HCT116 (cell line): ENCODE results near the gene LHX4. TPM values are rescaled to one million over a fixed set of nuclear protein-coding genes. Genes with fewer than 3 reads are reported as not detected.

Experiments used
- ATAC-seq: fragments of 200-7000 bp; cut with Tn5 transposase; 2 replicates; pipeline ENCODE4 v1.9.1; 2020; ENCODE audit warnings: mild to moderate bottlenecking, moderate library complexity
- BruUV-seq: library from RNA; stranded (reverse); fragments of 400-500 nt; replicated peaks from 2 replicates; lab custom pipeline; 2021; lab: Mats Ljungman, UMichigan
- CTCF ChIA-PET: fragments of 300-600 bp; sonication (Branson Sonifier 250); formaldehyde crosslinking; loops from one replicate; lab custom pipeline; 2021; ENCODE audit warnings: antibody characterized with exemption; lab: Charles Lee
- POLR2A ChIA-PET: fragments of 300-600, 350-600 bp; sonication (Branson Sonifier 250); formaldehyde crosslinking; loops from one replicate; lab custom pipeline; 2021; ENCODE audit warnings: antibody characterized with exemption; lab: Charles Lee
- RAD21 ChIA-PET, 2 experiments: fragments of 300-600 bp; sonication (Branson Sonifier 250); formaldehyde crosslinking; loops; one replicate each; lab custom pipeline; 2023; ENCODE audit warnings: low total read pairs in 2 of 2; ENCODE audit not compliant: uncharacterized antibody in 2 of 2, unreplicated experiment in 2 of 2, low non-redundant PET in 1 of 2; lab: Charles Lee
- DNase-seq: peaks from one replicate; pipeline ENCODE4 v3.0.0-alpha.2; 2010; ENCODE audit warnings: low read depth, low spot score
- H2AFZ ChIP-seq: fragments of 200-600 bp; shearing (Covaris generic), sonication (generic); 2 replicates; pipeline ENCODE4 v1.6.1; 2017; ENCODE audit warnings: low read depth, mixed run types, mixed read lengths, antibody characterized with exemption, low read length; ENCODE audit not compliant: poor library complexity, severe bottlenecking
- H3K27ac ChIP-seq: 2 replicates; pipeline ENCODE4 v1.5.1; 2012; ENCODE audit warnings: low read depth, low read length
- H3K27me3 ChIP-seq: fragments of 200-600 bp; sonication (generic); 2 replicates; pipeline ENCODE4 v1.6.1; 2016; ENCODE audit warnings: mixed run types, low read length, mixed read lengths; ENCODE audit not compliant: insufficient read depth
- H3K36me3 ChIP-seq, 2 experiments: fragments of 200-500 bp in 1 of 2; fragments of 200-600 bp in 1 of 2; sonication (Bioruptor generic) in 1 of 2; sonication (generic) in 1 of 2; 2 replicates each; pipeline versions ENCODE4 v1.5.1 to v1.6.1; 2014 to 2016; ENCODE audit warnings: low read length in 2 of 2, inconsistent platforms in 1 of 2, mixed read lengths in 1 of 2, mixed run types in 1 of 2; ENCODE audit not compliant: insufficient read depth in 2 of 2, control insufficient read depth in 1 of 2
- H3K4me1 ChIP-seq, 2 experiments: fragments of 200-600 bp in 1 of 2; sonication (generic) in 1 of 2; 2 replicates each; pipeline versions ENCODE4 v1.5.1 to v1.6.1; 2012 to 2017; ENCODE audit warnings: low read length in 2 of 2, inconsistent platforms in 1 of 2, mild to moderate bottlenecking in 1 of 2, mixed read lengths in 1 of 2, mixed run types in 1 of 2, moderate library complexity in 1 of 2; ENCODE audit not compliant: insufficient read depth in 2 of 2, control insufficient read depth in 1 of 2
- H3K4me2 ChIP-seq: fragments of 200-600 bp; sonication (generic); 2 replicates; pipeline ENCODE4 v1.6.1; 2017; ENCODE audit warnings: mixed run types, low read length, mixed read lengths
- H3K4me3 ChIP-seq, 2 experiments: fragments of 200-600 bp in 1 of 2; sonication (generic) in 1 of 2; replicated peaks in 1 of 2; 2 replicates each; pipeline ENCODE4 v1.5.1; 2011 to 2016; ENCODE audit warnings: low read length in 2 of 2, control low read depth in 1 of 2, low read depth in 1 of 2, mild to moderate bottlenecking in 1 of 2, mixed read lengths in 1 of 2, mixed run types in 1 of 2
- H3K79me2 ChIP-seq: fragments of 200-600 bp; sonication (generic); 2 replicates; pipeline ENCODE4 v1.6.1; 2017; ENCODE audit warnings: mild to moderate bottlenecking, mixed run types, low read length, moderate library complexity, mixed read lengths; ENCODE audit not compliant: insufficient read depth
- H3K9ac ChIP-seq: fragments of 200-600 bp; sonication (generic); 2 replicates; pipeline ENCODE4 v1.6.1; 2016; ENCODE audit warnings: low read length, mixed read lengths
- H3K9me2 ChIP-seq: fragments of 200-600 bp; sonication (generic), shearing (Covaris generic); 2 replicates; pipeline ENCODE4 v1.6.1; 2017; ENCODE audit warnings: mixed run types, mild to moderate bottlenecking, moderate library complexity; ENCODE audit not compliant: insufficient read depth
- H3K9me3 ChIP-seq, 2 experiments: fragments of 200-500 bp in 1 of 2; fragments of 200-600 bp in 1 of 2; sonication (Bioruptor generic) in 1 of 2; sonication (generic) in 1 of 2; 2 replicates each; pipeline ENCODE4 v1.6.1; 2014 to 2017; ENCODE audit warnings: low read length in 2 of 2, mixed read lengths in 2 of 2, inconsistent platforms in 1 of 2, low read depth in 1 of 2, mild to moderate bottlenecking in 1 of 2, mixed run types in 1 of 2, moderate library complexity in 1 of 2; ENCODE audit not compliant: control insufficient read depth in 1 of 2, insufficient read depth in 1 of 2
- H4K20me1 ChIP-seq: fragments of 200-600 bp; sonication (generic), shearing (Covaris generic); 2 replicates; pipeline ENCODE4 v1.6.1; 2017; ENCODE audit warnings: mixed run types, mild to moderate bottlenecking, moderate library complexity; ENCODE audit not compliant: insufficient read depth
- CBX3 ChIP-seq: IDR thresholded peaks from 2 replicates; pipeline ENCODE4 v1.6.1; 2012; ENCODE audit warnings: low read depth
- CEBPB ChIP-seq: IDR thresholded peaks from 2 replicates; pipeline ENCODE4 v1.6.1; 2012; ENCODE audit warnings: low read depth
- ELF1 ChIP-seq: IDR thresholded peaks from 2 replicates; pipeline ENCODE4 v1.6.1; 2012; ENCODE audit warnings: low read depth, borderline replicate concordance
- EZH2phosphoT487 ChIP-seq: fragments of 200-600 bp; IDR thresholded peaks from 2 replicates; pipeline ENCODE4 v1.6.1; 2018; ENCODE audit warnings: antibody characterized with exemption, borderline replicate concordance
- FOSL1 ChIP-seq: IDR thresholded peaks from 2 replicates; pipeline ENCODE4 v1.6.1; 2012; ENCODE audit warnings: low read depth
- SIN3A ChIP-seq: IDR thresholded peaks from 2 replicates; pipeline ENCODE4 v1.6.1; 2012; ENCODE audit warnings: low read depth
- SP1 ChIP-seq: IDR thresholded peaks from 2 replicates; pipeline ENCODE4 v1.6.1; 2012; ENCODE audit warnings: low read depth
- YY1 ChIP-seq: IDR thresholded peaks from 2 replicates; pipeline ENCODE4 v1.6.1; 2011; ENCODE audit warnings: low read length, low read depth, moderate library complexity, mild to moderate bottlenecking; ENCODE audit not compliant: insufficient replicate concordance; ENCODE audit errors: extremely low read depth
- ZNF274 ChIP-seq: fragments of 200-500 bp; sonication (Bioruptor generic); IDR thresholded peaks from 2 replicates; pipeline ENCODE4 v1.6.1; 2014; ENCODE audit warnings: mild to moderate bottlenecking, low read depth, low read length, inconsistent platforms
- intact Hi-C: fragments of 100-400 bp; cut with micrococcal nuclease; formaldehyde crosslinking; loops from 2 replicates; pipeline ENCODE4 v1.10.0; 2022
- total RNA-seq: library from RNA; stranded (reverse); gene quantifications from one replicate; pipeline ENCODE4 v1.2.1, GENCODE V29; 2021; ENCODE audit not compliant: unreplicated experiment
- TF ChIP-seq, protein P1 (sequence below): IDR thresholded peaks from 2 replicates; pipeline ENCODE4 v1.6.1; 2012
- TF ChIP-seq, protein P2 (sequence below), 3 experiments: fragments of 200-600 bp in 1 of 3; sonication (generic) in 1 of 3; IDR thresholded peaks in 2 of 3; conservative IDR thresholded peaks in 1 of 3; 2 replicates each; pipeline ENCODE4 v1.5.1; 2012 to 2017; ENCODE audit warnings: low read depth in 2 of 3, low read length in 2 of 3, antibody characterized with exemption in 1 of 3, borderline replicate concordance in 1 of 3, control low read depth in 1 of 3, mild to moderate bottlenecking in 1 of 3, mixed read lengths in 1 of 3, mixed run types in 1 of 3, moderate library complexity in 1 of 3; ENCODE audit not compliant: insufficient read depth in 1 of 3

The LHX4 gene
- total RNA-seq, 1 experiment from 2014 or later = 0.44 TPM

DNA sequence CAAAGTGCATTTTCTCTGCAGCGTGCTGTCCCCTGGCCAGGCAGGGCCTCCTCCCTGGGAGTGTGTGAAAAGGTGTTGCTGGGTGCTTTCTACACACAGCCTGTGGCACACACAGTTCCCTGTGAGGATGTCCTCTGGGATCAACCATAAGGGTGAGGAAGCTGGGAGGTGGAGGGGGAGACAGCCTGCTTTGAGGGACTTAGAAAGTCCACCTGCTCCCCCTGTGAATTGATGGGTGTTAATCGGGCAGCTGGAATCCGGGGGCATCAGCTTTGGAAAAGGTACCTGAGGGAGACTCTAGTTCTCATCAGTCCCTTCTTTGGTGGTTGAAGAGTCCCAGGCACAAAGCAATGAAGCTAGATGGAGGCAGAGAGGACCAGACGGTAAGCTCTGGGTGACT is 35.8 kb downstream of the LHX4 start:
- H3K36me3 ChIP-seq = no peaks in the 10 kb centered on the region
- ATAC-seq = no peak
- no peak overlapping the region for H3K9ac ChIP-seq
- DNase-seq = no peak
- no peaks in the 10 kb centered on the region for H3K27me3 ChIP-seq
- CTCF ChIA-PET = no interaction called here
- TF ChIP-seq SP1 = no peak
- TF ChIP-seq SIN3A = no peak
- no peak for TF ChIP-seq FOSL1
- TF ChIP-seq, protein P1, sequence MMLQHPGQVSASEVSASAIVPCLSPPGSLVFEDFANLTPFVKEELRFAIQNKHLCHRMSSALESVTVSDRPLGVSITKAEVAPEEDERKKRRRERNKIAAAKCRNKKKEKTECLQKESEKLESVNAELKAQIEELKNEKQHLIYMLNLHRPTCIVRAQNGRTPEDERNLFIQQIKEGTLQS = no peak
- TF ChIP-seq ZNF274 = no peak
- TF ChIP-seq EZH2phosphoT487 = no peak
- TF ChIP-seq CEBPB = no peak
- TF ChIP-seq ELF1 = no peak
- TF ChIP-seq YY1 = no peak
- TF ChIP-seq, protein P2, sequence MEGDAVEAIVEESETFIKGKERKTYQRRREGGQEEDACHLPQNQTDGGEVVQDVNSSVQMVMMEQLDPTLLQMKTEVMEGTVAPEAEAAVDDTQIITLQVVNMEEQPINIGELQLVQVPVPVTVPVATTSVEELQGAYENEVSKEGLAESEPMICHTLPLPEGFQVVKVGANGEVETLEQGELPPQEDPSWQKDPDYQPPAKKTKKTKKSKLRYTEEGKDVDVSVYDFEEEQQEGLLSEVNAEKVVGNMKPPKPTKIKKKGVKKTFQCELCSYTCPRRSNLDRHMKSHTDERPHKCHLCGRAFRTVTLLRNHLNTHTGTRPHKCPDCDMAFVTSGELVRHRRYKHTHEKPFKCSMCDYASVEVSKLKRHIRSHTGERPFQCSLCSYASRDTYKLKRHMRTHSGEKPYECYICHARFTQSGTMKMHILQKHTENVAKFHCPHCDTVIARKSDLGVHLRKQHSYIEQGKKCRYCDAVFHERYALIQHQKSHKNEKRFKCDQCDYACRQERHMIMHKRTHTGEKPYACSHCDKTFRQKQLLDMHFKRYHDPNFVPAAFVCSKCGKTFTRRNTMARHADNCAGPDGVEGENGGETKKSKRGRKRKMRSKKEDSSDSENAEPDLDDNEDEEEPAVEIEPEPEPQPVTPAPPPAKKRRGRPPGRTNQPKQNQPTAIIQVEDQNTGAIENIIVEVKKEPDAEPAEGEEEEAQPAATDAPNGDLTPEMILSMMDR (IDR thresholded peaks at IDR 0.05 in 2 of 3, conservative IDR thresholded peaks at IDR 0.05 in 1 of 3; ENCODE audit: borderline replicate concordance in 1 of 3, insufficient read depth in 1 of 3, low read depth in 2 of 3, low read length in 2 of 3) = no peak
- no peak for TF ChIP-seq CBX3
- TF ChIP-seq, all 23 proteins: peak for 0
- Histone ChIP-seq H3K9me2 (no peaks in the 10 kb centered on the region), H3K79me2 (no peaks in the 10 kb centered on the region), H4K20me1 (no peaks in the 10 kb centered on the region), H3K9me3 (no peaks in the 10 kb centered on the region), H2AFZ (no peak overlapping the region), H3K27ac (no peak overlapping the region), H3K4me2 (no peak overlapping the region), H3K4me3 (no peak overlapping the region), H3K4me1 (peaks cover 0 to 3% of the 10 kb centered on the region in 2 experiments; a peak in 1 of 4 replicates)
- intact Hi-C loops = no loop called here
- BruUV-seq = no TSS peak
- RAD21 ChIA-PET = no interaction called here
- POLR2A ChIA-PET = no interaction called here
